ENCODE data around the gene SOX21. TPM values are rescaled to one million over a fixed set of nuclear protein-coding genes. Genes with fewer than 3 reads are reported as not detected.

The SOX21 gene
- total RNA-seq, 3 donors from 2014 or later = not detected

- no peaks in the 10 kb centered on the region for H3K9me3 ChIP-seq
- intact Hi-C loops (cut with DNase I, micrococcal nuclease) = no loop called here
These were observed 16.2 kb downstream of the SOX21 start for GRCh38 chr13:94696171-94696570.

GRCh38 chr13:94692030-94692429 is 20.3 kb downstream of the SOX21 start:
- Histone ChIP-seq H3K4me3 (no peak overlapping the region), H3K9me3 (no peaks in the 10 kb centered on the region), H3K4me1 (ENCODE audit: low read depth) (no peaks in the 10 kb centered on the region), H3K36me3 (ENCODE audit: low read depth) (no peaks in the 10 kb centered on the region)
- no peak for ATAC-seq
- TF ChIP-seq, protein P1, sequence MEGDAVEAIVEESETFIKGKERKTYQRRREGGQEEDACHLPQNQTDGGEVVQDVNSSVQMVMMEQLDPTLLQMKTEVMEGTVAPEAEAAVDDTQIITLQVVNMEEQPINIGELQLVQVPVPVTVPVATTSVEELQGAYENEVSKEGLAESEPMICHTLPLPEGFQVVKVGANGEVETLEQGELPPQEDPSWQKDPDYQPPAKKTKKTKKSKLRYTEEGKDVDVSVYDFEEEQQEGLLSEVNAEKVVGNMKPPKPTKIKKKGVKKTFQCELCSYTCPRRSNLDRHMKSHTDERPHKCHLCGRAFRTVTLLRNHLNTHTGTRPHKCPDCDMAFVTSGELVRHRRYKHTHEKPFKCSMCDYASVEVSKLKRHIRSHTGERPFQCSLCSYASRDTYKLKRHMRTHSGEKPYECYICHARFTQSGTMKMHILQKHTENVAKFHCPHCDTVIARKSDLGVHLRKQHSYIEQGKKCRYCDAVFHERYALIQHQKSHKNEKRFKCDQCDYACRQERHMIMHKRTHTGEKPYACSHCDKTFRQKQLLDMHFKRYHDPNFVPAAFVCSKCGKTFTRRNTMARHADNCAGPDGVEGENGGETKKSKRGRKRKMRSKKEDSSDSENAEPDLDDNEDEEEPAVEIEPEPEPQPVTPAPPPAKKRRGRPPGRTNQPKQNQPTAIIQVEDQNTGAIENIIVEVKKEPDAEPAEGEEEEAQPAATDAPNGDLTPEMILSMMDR (IDR thresholded peaks at IDR 0.05) = no peak
- intact Hi-C loops (cut with DNase I, micrococcal nuclease) = no loop called here
- DNase-seq = no peak

More at GRCh38 chr13:94696171-94696570, 16.2 kb downstream of the SOX21 start:
- TF ChIP-seq, protein P1 (IDR thresholded peaks at IDR 0.05) = no peak
- no peaks in the 10 kb centered on the region for H3K36me3 ChIP-seq (ENCODE audit: low read depth)
- no peaks in the 10 kb centered on the region for H3K4me1 ChIP-seq (ENCODE audit: low read depth)
- no peak for ATAC-seq
- H3K4me3 ChIP-seq = no peak overlapping the region
- no peak for DNase-seq

- intact Hi-C loops (cut with DNase I, micrococcal nuclease) = no loop called here
- H3K9me3 ChIP-seq = no peaks in the 10 kb centered on the region
- no peak for ATAC-seq
These were observed 28.9 kb downstream of the SOX21 start for GRCh38 chr13:94683409-94683808.

GRCh38 chr13:94682229-94682628 is 30.1 kb downstream of the SOX21 start:
- intact Hi-C loops (cut with DNase I, micrococcal nuclease) = no loop called here
- ATAC-seq (no peak), DNase-seq (no peak)
- TF ChIP-seq, protein P1 (IDR thresholded peaks at IDR 0.05) = no peak
- H3K4me1 ChIP-seq (ENCODE audit: low read depth) = no peaks in the 10 kb centered on the region
- no peak overlapping the region for H3K4me3 ChIP-seq
- H3K36me3 ChIP-seq (ENCODE audit: low read depth) = no peaks in the 10 kb centered on the region
- H3K9me3 ChIP-seq = no peaks in the 10 kb centered on the region

More at GRCh38 chr13:94683409-94683808, 28.9 kb downstream of the SOX21 start:
- no peaks in the 10 kb centered on the region for H3K4me1 ChIP-seq (ENCODE audit: low read depth)
- no peaks in the 10 kb centered on the region for H3K36me3 ChIP-seq (ENCODE audit: low read depth)
- H3K4me3 ChIP-seq = no peak overlapping the region
- DNase-seq = no peak
- TF ChIP-seq, protein P1 (IDR thresholded peaks at IDR 0.05) = no peak

DNA sequence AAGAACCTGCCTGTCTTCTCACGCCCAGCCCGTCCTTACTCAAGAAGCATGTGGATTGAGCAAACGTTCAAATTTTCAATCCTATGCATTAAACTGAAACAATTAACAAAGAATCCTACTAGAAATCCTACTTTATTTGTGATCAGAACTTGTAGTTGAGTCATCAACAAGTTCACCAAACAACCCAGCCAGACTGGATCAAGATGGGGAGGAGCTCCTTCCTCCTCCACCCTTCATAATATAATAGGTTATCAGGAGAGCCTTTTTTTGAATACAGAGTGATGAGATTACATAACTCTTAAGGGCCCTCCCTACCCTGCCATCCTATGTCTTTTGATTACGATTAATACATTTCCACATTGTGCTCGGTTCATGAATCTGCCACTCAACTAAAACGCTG is 32.7 kb downstream of the SOX21 start:
- no peaks in the 10 kb centered on the region for H3K36me3 ChIP-seq (ENCODE audit: low read depth)
- H3K9me3 ChIP-seq = no peaks in the 10 kb centered on the region
- intact Hi-C loops (cut with DNase I, micrococcal nuclease) = no loop called here
- TF ChIP-seq, protein P1 (IDR thresholded peaks at IDR 0.05) = no peak
- H3K4me3 ChIP-seq = no peak overlapping the region
- H3K4me1 ChIP-seq (ENCODE audit: low read depth) = no peaks in the 10 kb centered on the region
- ATAC-seq = no peak
- DNase-seq = no peak

GRCh38 chr13:94678845-94679244 is 33.5 kb downstream of the SOX21 start:
- no peaks in the 10 kb centered on the region for H3K9me3 ChIP-seq
- H3K4me1 ChIP-seq (ENCODE audit: low read depth) = no peaks in the 10 kb centered on the region
- TF ChIP-seq, protein P1 (IDR thresholded peaks at IDR 0.05) = no peak
- no peak for DNase-seq
- no peak for ATAC-seq
- intact Hi-C loops (cut with DNase I, micrococcal nuclease) = no loop called here
- no peaks in the 10 kb centered on the region for H3K36me3 ChIP-seq (ENCODE audit: low read depth)
- H3K4me3 ChIP-seq = no peak overlapping the region

All from mucosa of descending colon (tissue), 3 donors.